Stomach (tissue), 4 donors: Measurements from ENCODE around the gene PRR12.

ENCODE experiments used
- CTCF ChIP-seq, 7 experiments: fragments of 450-650 bp in 4 of 7; fragments of 200-600 bp in 3 of 7; sonication (generic) in 3 of 7; IDR thresholded peaks; one replicate each; pipeline ENCODE4 v1.5.1; 2016 to 2019; ENCODE audit warnings: antibody characterized with exemption in 7 of 7, control low read depth in 2 of 7, mild to moderate bottlenecking in 1 of 7
- EP300 ChIP-seq: sonication (generic); formaldehyde crosslinking; IDR thresholded peaks from one replicate; pipeline ENCODE4 v1.6.1; 2017; ENCODE audit warnings: antibody characterized with exemption
- POLR2A ChIP-seq, 4 donors: fragments of 450-650 bp; IDR thresholded peaks; one replicate each; pipeline ENCODE4 v1.6.1; 2016; ENCODE audit warnings: antibody characterized with exemption in 4 of 4, control low read depth in 2 of 4, mild to moderate bottlenecking in 1 of 4, moderate library complexity in 1 of 4
- POLR2AphosphoS5 ChIP-seq, 3 donors: sonication (generic); formaldehyde crosslinking; IDR thresholded peaks; one replicate each; pipeline ENCODE4 v1.6.1; 2016; ENCODE audit warnings: antibody characterized with exemption in 3 of 3

- TF ChIP-seq CTCF (IDR thresholded peaks at IDR 0.05) (no peak), EP300 (no peak), POLR2A (IDR thresholded peaks at IDR 0.05) (no peak), POLR2AphosphoS5 (IDR thresholded peaks at IDR 0.05) (no peak)
Measured at GRCh38 chr19:49666120-49666444, 75.1 kb downstream of the PRR12 start.
